Panc1 (cell line): Measurements from ENCODE around the gene TRIM45.

ENCODE experiments used
- CTCF ChIP-seq: fragments of 450-650 bp; IDR thresholded peaks from 2 replicates; pipeline ENCODE4 v1.5.1; 2017; ENCODE audit warnings: mild to moderate bottlenecking
- POLR2AphosphoS5 ChIP-seq: IDR thresholded peaks from 2 replicates; pipeline ENCODE4 v1.6.1; 2012; ENCODE audit warnings: mild to moderate bottlenecking, low read depth, low read length, moderate library complexity
- REST ChIP-seq, 2 experiments: IDR thresholded peaks; 2 replicates each; pipeline ENCODE4 v1.6.1; 2011 to 2012; ENCODE audit warnings: low read depth in 2 of 2, control low read depth in 1 of 2, low read length in 1 of 2, mild to moderate bottlenecking in 1 of 2, moderate library complexity in 1 of 2; ENCODE audit not compliant: insufficient read depth in 1 of 2

- no peak for TF ChIP-seq POLR2AphosphoS5
- no peak for TF ChIP-seq CTCF
- TF ChIP-seq REST (IDR thresholded peaks at IDR 0.05; ENCODE audit: insufficient read depth in 1 of 2, low read depth in 2 of 2, low read length in 1 of 2): no peak
Observed at GRCh38 chr1:117077267-117077666, 44.3 kb downstream of the TRIM45 start.
